NT2/D1 (cell line): ENCODE data around the gene EREG.

Experiments
- DNase-seq: peaks from one replicate; pipeline ENCODE4 v3.0.0-alpha.2; 2011; ENCODE audit warnings: low read depth, low spot score
- H3K27me3 ChIP-seq: 2 replicates; pipeline ENCODE4 v1.6.0; 2011; ENCODE audit warnings: mild to moderate bottlenecking; ENCODE audit not compliant: insufficient read length, insufficient read depth
- H3K36me3 ChIP-seq: 2 replicates; pipeline ENCODE4 v1.6.1; 2011; ENCODE audit warnings: mild to moderate bottlenecking, low read length, mixed read lengths; ENCODE audit not compliant: insufficient read depth, insufficient read length
- H3K4me1 ChIP-seq: 2 replicates; pipeline ENCODE4 v1.5.1; 2011; ENCODE audit not compliant: insufficient read depth, insufficient read length
- H3K4me3 ChIP-seq: 2 replicates; pipeline ENCODE4 v1.5.1; 2011; ENCODE audit warnings: low read depth; ENCODE audit not compliant: insufficient read length
- H3K9ac ChIP-seq: 2 replicates; pipeline ENCODE4 v1.6.0; 2011; ENCODE audit warnings: low read depth; ENCODE audit not compliant: insufficient read length
- H3K9me3 ChIP-seq: 2 replicates; pipeline ENCODE4 v1.5.1; 2011; ENCODE audit warnings: mild to moderate bottlenecking, low read length; ENCODE audit not compliant: insufficient read depth
- SUZ12 ChIP-seq: IDR thresholded peaks from 2 replicates; pipeline ENCODE4 v1.6.1; 2011; ENCODE audit not compliant: insufficient read length, insufficient read depth; ENCODE audit errors: extremely low read depth
- YY1 ChIP-seq: IDR thresholded peaks from 2 replicates; pipeline ENCODE4 v1.6.1; 2011; ENCODE audit not compliant: insufficient read length, insufficient read depth
- ZNF274 ChIP-seq: IDR thresholded peaks from 2 replicates; pipeline ENCODE4 v1.6.1; 2011; ENCODE audit warnings: mild to moderate bottlenecking, low read depth, low read length

Gene EREG

GRCh38 chr4:74376888-74377483 is 12.0 kb downstream of the EREG start:
- Histone ChIP-seq H3K27me3 (no peaks in the 10 kb centered on the region), H3K9ac (no peak overlapping the region), H3K4me1 (no peaks in the 10 kb centered on the region), H3K36me3 (no peaks in the 10 kb centered on the region), H3K9me3 (no peaks in the 10 kb centered on the region), H3K4me3 (no peak overlapping the region)
- TF ChIP-seq SUZ12, result no peak
- no peak for TF ChIP-seq YY1
- DNase-seq, result no peak

- no peak for DNase-seq
- no peak overlapping the region for H3K9ac ChIP-seq
Observed at GRCh38 chr4:74377714-74378113, 12.8 kb downstream of the EREG start.

GRCh38 chr4:74378573-74378972 is 13.6 kb downstream of the EREG start:
- Histone ChIP-seq H3K9ac (no peak overlapping the region), H3K4me3 (no peak overlapping the region), H3K4me1 (no peaks in the 10 kb centered on the region), H3K36me3 (no peaks in the 10 kb centered on the region), H3K9me3 (no peaks in the 10 kb centered on the region), H3K27me3 (no peaks in the 10 kb centered on the region)
- TF ChIP-seq ZNF274 (no peak), SUZ12 (no peak), YY1 (no peak)
- no peak for DNase-seq

More at GRCh38 chr4:74377714-74378113, 12.8 kb downstream of the EREG start:
- no peaks in the 10 kb centered on the region for H3K36me3 ChIP-seq
- no peaks in the 10 kb centered on the region for H3K4me1 ChIP-seq
- H3K27me3 ChIP-seq, result no peaks in the 10 kb centered on the region
- TF ChIP-seq SUZ12, result no peak
- TF ChIP-seq ZNF274, result no peak
- no peak for TF ChIP-seq YY1
- no peaks in the 10 kb centered on the region for H3K9me3 ChIP-seq
- H3K4me3 ChIP-seq, result no peak overlapping the region

GRCh38 chr4:74379912-74380311 is 15.0 kb downstream of the EREG start:
- H3K36me3 ChIP-seq, result no peaks in the 10 kb centered on the region
- no peaks in the 10 kb centered on the region for H3K27me3 ChIP-seq
- no peaks in the 10 kb centered on the region for H3K9me3 ChIP-seq
- TF ChIP-seq SUZ12 (no peak), ZNF274 (no peak), YY1 (no peak)
- H3K4me1 ChIP-seq, result no peaks in the 10 kb centered on the region
- no peak overlapping the region for H3K4me3 ChIP-seq
- H3K9ac ChIP-seq, result no peak overlapping the region
- DNase-seq, result no peak

- H3K4me3 ChIP-seq, result no peak overlapping the region
- no peaks in the 10 kb centered on the region for H3K36me3 ChIP-seq
- H3K9me3 ChIP-seq, result no peaks in the 10 kb centered on the region
- DNase-seq, result no peak
- TF ChIP-seq ZNF274 (no peak), SUZ12 (no peak), YY1 (no peak)
- no peaks in the 10 kb centered on the region for H3K4me1 ChIP-seq
- no peak overlapping the region for H3K9ac ChIP-seq
- H3K27me3 ChIP-seq, result no peaks in the 10 kb centered on the region
Observed at GRCh38 chr4:74385386-74385785, 20.4 kb downstream of the EREG start.

- DNase-seq, result no peak
Observed at GRCh38 chr4:74386159-74386558, 21.2 kb downstream of the EREG start.

GRCh38 chr4:74387790-74388189 is 22.8 kb downstream of the EREG start:
- Histone ChIP-seq H3K36me3 (no peaks in the 10 kb centered on the region), H3K9me3 (no peaks in the 10 kb centered on the region), H3K9ac (no peak overlapping the region), H3K27me3 (no peaks in the 10 kb centered on the region), H3K4me1 (no peaks in the 10 kb centered on the region), H3K4me3 (no peak overlapping the region)
- no peak for TF ChIP-seq YY1
- TF ChIP-seq SUZ12, result no peak
- TF ChIP-seq ZNF274, result no peak
- DNase-seq, result no peak

More at GRCh38 chr4:74386159-74386558, 21.2 kb downstream of the EREG start:
- Histone ChIP-seq H3K4me3 (no peak overlapping the region), H3K36me3 (no peaks in the 10 kb centered on the region), H3K4me1 (no peaks in the 10 kb centered on the region), H3K27me3 (no peaks in the 10 kb centered on the region), H3K9me3 (no peaks in the 10 kb centered on the region), H3K9ac (no peak overlapping the region)
- TF ChIP-seq YY1, result no peak
- TF ChIP-seq ZNF274, result no peak
- TF ChIP-seq SUZ12, result no peak
